Measurements from ENCODE around the gene NOXO1. TPM values are rescaled to one million over a fixed set of nuclear protein-coding genes. Genes with fewer than 3 reads are reported as not detected.

NOXO1 gene
- total RNA-seq, 4 donors from 2014 or later, result not detected

DNA sequence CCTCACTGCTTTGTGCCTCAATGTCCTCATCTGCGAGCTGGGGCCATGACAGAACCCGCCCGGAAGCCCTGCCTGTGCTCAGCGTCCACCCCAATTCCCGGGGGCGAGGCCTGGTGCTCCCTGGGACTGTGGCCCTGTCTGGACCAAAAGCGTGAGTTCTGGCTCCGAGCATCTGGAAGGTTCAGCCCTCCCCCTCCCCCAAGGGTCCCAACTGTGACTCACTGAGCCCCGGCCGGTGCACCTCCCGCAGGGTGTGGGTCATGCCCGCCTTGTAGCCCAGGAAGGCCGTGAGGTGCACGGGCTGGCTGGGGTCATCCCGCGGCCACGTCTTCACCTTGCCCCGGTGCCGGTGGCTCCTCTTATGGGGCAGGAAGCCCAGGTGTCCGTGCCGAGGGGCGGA lies 27.5 kb downstream of the NOXO1 start:
- Histone ChIP-seq H3K27me3 (no peaks in the 10 kb centered on the region), H3K36me3 (no peaks in the 10 kb centered on the region), H3K27ac (no peak overlapping the region), H3K4me3 (replicated peaks in 1 of 3) (no peak overlapping the region), H3K4me1 (peaks cover 0 to 1% of the 10 kb centered on the region in 2 donors), H3K9me3 (no peaks in the 10 kb centered on the region)
- intact Hi-C loops (cut with DNase I), result no loop called here
- no peak for DNase-seq
- TF ChIP-seq, protein P1, sequence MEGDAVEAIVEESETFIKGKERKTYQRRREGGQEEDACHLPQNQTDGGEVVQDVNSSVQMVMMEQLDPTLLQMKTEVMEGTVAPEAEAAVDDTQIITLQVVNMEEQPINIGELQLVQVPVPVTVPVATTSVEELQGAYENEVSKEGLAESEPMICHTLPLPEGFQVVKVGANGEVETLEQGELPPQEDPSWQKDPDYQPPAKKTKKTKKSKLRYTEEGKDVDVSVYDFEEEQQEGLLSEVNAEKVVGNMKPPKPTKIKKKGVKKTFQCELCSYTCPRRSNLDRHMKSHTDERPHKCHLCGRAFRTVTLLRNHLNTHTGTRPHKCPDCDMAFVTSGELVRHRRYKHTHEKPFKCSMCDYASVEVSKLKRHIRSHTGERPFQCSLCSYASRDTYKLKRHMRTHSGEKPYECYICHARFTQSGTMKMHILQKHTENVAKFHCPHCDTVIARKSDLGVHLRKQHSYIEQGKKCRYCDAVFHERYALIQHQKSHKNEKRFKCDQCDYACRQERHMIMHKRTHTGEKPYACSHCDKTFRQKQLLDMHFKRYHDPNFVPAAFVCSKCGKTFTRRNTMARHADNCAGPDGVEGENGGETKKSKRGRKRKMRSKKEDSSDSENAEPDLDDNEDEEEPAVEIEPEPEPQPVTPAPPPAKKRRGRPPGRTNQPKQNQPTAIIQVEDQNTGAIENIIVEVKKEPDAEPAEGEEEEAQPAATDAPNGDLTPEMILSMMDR (IDR thresholded peaks at IDR 0.05), result no peak
- TF ChIP-seq POLR2A (IDR thresholded peaks at IDR 0.05), result no peak
- 88 to 90% methylated on average over 13 to 15 of the region's 22 CpGs for WGBS, 2 donors

DNA sequence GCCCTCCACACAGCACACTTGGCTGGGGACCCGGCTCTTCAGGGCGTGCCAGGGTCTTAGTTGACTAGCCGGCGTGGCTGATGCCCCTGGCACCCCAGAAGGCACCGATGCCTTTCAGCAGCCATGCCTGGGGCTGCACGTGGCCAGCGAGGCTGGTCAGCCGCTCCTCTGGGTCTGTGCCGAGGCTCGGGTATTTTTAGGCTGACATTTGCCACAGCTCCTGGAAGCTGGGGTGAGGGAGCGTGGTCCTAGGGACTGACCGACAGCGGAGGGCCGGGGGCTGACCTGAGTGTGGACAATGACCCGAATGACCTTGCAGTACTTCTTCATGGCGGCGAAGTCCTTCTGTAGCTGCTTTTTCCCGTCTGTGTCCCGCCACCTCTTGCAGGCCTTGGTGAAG lies 30.7 kb downstream of the NOXO1 start:
- Histone ChIP-seq H3K27ac (no peak overlapping the region), H3K27me3 (no peaks in the 10 kb centered on the region), H3K36me3 (no peaks in the 10 kb centered on the region), H3K4me3 (replicated peaks in 1 of 3) (no peak overlapping the region), H3K9me3 (no peaks in the 10 kb centered on the region), H3K4me1 (no peaks in the 10 kb centered on the region)
- no peak for DNase-seq
- TF ChIP-seq, protein P1 (IDR thresholded peaks at IDR 0.05), result no peak
- no peak for TF ChIP-seq POLR2A (IDR thresholded peaks at IDR 0.05)
- WGBS, 2 donors, result 89 to 95% methylated on average over 10 to 19 of the region's 19 CpGs
- intact Hi-C loops (cut with DNase I), result no loop called here

- WGBS, 2 donors, result 64 to 72% methylated on average over 7 of the region's 7 CpGs
- DNase-seq, result no peak
- H3K4me3 ChIP-seq (replicated peaks in 1 of 3), result no peak overlapping the region
- H3K4me1 ChIP-seq, result no peaks in the 10 kb centered on the region
- no peaks in the 10 kb centered on the region for H3K36me3 ChIP-seq
- H3K27ac ChIP-seq, result no peak overlapping the region
- H3K27me3 ChIP-seq, result no peaks in the 10 kb centered on the region
- no peaks in the 10 kb centered on the region for H3K9me3 ChIP-seq
- TF ChIP-seq, protein P1 (IDR thresholded peaks at IDR 0.05), result no peak
- no peak for TF ChIP-seq POLR2A (IDR thresholded peaks at IDR 0.05)
- intact Hi-C loops (cut with DNase I), result no loop called here
Observed at GRCh38 chr16:1950047-1950446, 31.2 kb downstream of the NOXO1 start.

DNA sequence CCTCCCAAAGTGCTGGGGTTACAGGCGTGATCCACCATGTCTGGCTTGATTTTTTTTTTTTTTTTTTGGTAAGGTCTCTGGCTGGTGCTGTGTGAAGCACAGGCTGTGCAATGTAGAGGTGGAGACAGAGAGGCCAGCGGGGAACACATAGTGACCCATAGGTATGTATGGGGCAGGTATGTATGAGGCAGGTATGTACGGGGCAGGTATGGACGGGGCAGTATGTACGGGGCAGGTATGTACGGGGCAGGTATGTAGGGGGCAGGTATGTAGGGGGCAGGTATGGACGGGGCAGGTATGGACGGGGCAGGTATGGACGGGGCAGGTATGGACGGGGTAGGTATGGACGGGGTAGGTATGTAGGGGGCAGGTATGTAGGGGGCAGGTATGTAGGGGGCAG lies 31.8 kb downstream of the NOXO1 start:
- Histone ChIP-seq H3K27me3 (no peaks in the 10 kb centered on the region), H3K4me3 (replicated peaks in 1 of 3) (no peak overlapping the region), H3K27ac (no peak overlapping the region), H3K36me3 (no peaks in the 10 kb centered on the region), H3K9me3 (no peaks in the 10 kb centered on the region), H3K4me1 (no peaks in the 10 kb centered on the region)
- intact Hi-C loops (cut with DNase I), result no loop called here
- no peak for DNase-seq
- TF ChIP-seq, protein P1 (IDR thresholded peaks at IDR 0.05), result no peak
- no peak for TF ChIP-seq POLR2A (IDR thresholded peaks at IDR 0.05)
- 90 to 93% methylated on average over 11 of the region's 11 CpGs for WGBS, 2 donors

- Histone ChIP-seq H3K4me1 (peaks cover 6 to 10% of the 10 kb centered on the region in 2 donors), H3K4me3 (replicated peaks in 1 of 3) (no peak overlapping the region), H3K27me3 (no peaks in the 10 kb centered on the region), H3K36me3 (no peaks in the 10 kb centered on the region), H3K9me3 (no peaks in the 10 kb centered on the region), H3K27ac (no peak overlapping the region)
- TF ChIP-seq POLR2A (IDR thresholded peaks at IDR 0.05), result no peak
- TF ChIP-seq, protein P1 (IDR thresholded peaks at IDR 0.05), result no peak
- WGBS, 2 donors, result 86 to 96% methylated on average over 5 to 8 of the region's 9 CpGs
- intact Hi-C loops (cut with DNase I), result no loop called here
- no peak for DNase-seq
Observed at GRCh38 chr16:1947369-1947670, 33.9 kb downstream of the NOXO1 start.

All from thyroid gland (tissue), 4 donors.